ENCODE results near the gene COL6A6. TPM values are rescaled to one million over a fixed set of nuclear protein-coding genes. Genes with fewer than 3 reads are reported as not detected.

COL6A6 gene, protein sequence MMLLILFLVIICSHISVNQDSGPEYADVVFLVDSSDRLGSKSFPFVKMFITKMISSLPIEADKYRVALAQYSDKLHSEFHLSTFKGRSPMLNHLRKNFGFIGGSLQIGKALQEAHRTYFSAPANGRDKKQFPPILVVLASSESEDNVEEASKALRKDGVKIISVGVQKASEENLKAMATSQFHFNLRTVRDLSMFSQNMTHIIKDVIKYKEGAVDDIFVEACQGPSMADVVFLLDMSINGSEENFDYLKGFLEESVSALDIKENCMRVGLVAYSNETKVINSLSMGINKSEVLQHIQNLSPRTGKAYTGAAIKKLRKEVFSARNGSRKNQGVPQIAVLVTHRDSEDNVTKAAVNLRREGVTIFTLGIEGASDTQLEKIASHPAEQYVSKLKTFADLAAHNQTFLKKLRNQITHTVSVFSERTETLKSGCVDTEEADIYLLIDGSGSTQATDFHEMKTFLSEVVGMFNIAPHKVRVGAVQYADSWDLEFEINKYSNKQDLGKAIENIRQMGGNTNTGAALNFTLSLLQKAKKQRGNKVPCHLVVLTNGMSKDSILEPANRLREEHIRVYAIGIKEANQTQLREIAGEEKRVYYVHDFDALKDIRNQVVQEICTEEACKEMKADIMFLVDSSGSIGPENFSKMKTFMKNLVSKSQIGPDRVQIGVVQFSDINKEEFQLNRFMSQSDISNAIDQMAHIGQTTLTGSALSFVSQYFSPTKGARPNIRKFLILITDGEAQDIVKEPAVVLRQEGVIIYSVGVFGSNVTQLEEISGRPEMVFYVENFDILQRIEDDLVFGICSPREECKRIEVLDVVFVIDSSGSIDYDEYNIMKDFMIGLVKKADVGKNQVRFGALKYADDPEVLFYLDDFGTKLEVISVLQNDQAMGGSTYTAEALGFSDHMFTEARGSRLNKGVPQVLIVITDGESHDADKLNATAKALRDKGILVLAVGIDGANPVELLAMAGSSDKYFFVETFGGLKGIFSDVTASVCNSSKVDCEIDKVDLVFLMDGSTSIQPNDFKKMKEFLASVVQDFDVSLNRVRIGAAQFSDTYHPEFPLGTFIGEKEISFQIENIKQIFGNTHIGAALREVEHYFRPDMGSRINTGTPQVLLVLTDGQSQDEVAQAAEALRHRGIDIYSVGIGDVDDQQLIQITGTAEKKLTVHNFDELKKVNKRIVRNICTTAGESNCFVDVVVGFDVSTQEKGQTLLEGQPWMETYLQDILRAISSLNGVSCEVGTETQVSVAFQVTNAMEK (N-terminal part only)
- not detected in 2 replicates for total RNA-seq (2014; rRNA removed; shearing (Covaris generic))

DNA sequence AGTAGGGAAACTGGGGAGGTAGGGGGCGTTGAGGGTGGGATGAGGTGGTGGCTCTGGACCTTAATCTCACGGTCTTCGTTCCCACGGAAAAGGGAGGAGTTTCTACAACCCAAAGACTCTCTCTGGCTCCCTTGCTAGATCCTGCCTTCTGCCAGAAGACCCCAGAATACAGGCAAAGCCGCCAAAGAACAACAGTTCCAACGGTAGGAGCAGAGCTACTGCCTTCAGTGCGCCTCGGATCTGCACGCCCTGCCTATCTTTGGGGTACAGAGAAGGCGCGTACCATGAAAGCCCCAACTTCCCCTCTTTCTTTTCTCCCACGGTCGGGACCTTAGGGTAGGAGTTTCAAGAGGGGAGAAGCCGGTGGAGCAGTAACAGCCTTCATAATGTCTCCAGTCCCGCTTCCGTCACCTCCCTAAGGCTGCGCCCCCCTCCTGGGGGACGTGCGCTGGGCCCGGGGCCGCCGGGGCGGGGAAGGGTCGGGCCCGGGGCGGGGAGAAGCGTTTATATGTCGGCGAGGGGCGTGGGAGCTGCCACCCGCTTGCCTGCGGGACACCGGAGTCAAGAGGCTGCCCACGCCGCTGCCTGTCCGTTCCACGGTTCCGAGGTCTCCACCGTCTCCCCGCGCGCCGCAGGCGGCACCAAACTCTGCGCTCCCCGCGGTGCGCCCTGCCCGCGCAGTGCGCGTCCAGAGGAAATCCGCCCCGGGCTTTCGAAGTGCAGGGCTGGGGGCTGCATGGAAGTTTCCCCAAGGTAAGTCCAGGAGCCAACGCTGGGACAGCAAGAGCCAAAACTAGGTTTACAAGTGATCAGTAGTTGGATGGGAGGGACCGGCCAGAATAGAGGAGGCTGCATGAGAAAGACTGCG, at the start of gene COL6A6:
COL6A6 (plus strand) TSS at position 533 of the 868 bp plus-strand sequence. CDS start 43,188 bp downstream, outside the sequence.
- DNase-seq (ENCODE audit: low spot score), result no peak

GRCh38 chr3:130468311-130468710, 48.7 kb upstream of the COL6A6 start:
- no peak for DNase-seq (ENCODE audit: low spot score)

GRCh38 chr3:130470126-130470525, 46.9 kb upstream of the COL6A6 start:
- no peak for DNase-seq (ENCODE audit: low spot score)

GRCh38 chr3:130473416-130473815, 43.6 kb upstream of the COL6A6 start:
- no peak for DNase-seq (ENCODE audit: low spot score)

DNA sequence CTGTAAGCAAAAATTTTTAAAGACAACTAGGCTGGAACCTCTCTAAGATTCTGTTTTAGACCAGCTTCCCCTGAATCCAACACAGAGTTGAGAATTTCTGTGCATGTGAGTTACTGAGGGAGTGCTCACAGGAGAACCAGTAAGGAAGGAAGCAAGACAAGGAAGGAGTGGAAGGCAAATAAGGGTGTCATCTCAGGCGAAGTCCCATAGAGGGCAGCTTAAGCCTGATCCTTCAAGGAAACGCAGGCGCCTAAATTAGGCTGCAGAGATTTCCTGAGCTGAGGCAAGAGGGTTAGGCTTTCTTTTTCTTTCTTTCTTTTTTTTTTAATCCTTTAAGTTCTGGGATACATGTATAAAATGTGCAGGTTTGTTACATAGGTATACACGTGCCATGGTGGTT, 36.2 kb upstream of the COL6A6 start:
- DNase-seq (ENCODE audit: low spot score), result peak; percentile 53

DNA sequence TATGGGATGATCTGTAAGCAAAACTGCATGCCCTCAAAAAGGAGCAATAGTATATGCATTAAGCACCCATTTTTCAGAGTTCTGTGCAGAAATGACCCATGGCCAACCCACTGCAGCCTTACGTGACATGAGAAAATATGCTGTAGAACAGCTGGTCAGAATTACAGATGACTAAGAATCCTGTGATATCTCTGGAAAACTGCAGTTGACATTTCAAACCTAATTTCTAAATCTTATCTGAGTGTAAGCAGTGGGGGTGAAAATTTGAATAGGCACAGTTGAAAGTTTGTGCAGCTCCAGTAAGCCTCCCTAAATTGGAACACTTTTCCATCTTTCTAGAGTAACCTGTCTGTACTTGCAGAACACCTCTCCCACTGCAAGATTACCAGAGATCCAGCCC, 28.7 kb upstream of the COL6A6 start:
- DNase-seq (ENCODE audit: low spot score), result no peak

DNA sequence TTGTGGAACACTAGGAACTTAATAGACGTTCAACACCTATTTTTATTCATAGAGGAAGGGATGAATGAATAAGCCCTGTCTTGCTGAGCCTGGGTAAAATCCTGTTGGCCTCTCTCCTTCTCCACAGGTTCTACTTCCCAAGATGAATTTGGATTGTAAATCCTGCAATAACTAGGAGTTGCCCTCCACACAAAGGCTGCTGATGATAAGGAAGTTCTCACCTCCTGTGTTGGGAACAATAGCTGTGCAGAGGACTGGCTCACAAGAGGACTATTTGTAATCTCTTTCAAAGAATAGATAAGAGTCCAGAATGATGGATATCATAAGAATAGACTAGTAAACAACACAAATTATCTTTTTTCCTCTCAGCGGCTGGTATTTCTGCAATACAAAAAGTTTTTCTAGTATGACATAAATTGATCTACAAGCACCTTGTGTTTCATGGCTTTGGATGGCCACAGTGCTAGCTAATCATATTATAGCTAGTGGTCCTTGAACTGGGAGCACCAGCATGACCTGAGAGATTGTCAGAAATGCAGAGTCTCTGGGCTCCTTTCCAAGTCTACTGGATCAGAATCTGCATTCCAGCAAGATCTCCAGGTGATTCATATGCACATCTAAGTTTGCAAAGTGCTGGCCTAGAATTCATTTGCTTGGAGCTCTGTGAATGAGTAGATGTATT, 28.1 kb upstream of the COL6A6 start:
- no peak for DNase-seq (ENCODE audit: low spot score)

DNA sequence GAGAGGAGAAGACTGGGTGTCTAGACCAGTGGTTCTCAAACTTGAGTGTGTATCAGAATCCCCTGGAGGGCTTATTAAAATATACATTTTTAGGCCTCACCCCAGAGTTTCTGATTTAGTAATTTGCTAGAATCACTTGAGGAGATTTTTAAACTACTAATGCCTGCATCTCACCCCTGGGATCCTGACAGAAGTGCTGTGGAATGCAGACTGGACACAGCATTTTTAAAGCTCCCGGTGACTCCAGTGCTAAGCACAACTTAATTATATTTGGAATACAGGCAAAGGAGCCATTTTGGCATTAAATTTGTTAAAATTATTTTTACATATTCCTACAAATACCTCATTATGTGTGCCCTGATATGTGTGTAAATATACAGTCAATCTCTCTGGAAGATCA, 26.7 kb upstream of the COL6A6 start:
- DNase-seq (ENCODE audit: low spot score), result no peak

DNA sequence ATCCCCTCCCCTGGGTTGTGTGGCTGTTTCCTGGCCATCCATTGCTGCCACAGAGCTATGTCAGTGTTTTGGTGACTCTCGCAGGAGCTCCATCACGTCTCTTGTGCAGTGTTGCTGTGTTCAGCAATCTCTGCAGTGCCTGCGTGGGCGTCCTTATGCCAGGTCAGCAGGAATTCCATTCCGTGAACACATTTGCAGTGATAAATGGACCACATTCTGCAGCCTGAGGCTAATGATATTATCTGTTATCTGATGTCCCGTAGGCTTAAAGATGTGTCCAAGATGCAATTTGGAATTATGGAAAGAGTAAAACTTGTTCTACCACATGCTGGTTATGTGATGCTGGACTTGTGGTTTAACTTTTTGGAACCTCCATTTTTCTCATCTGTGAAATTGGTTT, 25.5 kb upstream of the COL6A6 start:
- DNase-seq (ENCODE audit: low spot score), result no peak

DNA sequence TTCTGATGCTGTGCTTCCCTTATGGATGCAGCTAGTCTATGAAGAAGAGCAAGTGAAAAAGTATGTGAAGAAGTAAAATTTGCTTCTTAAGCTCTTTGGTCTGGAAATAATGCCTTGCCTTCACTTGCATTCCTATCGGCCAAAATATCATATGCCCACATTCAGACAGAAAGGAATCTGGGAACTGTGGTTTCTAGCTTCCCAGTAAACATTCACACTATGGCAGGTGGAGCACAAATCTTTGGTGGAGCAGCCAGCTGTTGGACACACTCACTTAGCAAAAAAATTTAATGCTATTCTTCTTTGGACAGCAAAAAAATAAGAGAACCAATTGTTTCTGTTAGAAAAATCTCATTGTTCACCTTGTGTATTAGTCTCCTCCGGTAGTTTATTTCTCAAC, 12.3 kb upstream of the COL6A6 start:
- no peak for DNase-seq (ENCODE audit: low spot score)

GRCh38 chr3:130506031-130506430, 10.9 kb upstream of the COL6A6 start:
- DNase-seq (ENCODE audit: low spot score), result no peak

DNA sequence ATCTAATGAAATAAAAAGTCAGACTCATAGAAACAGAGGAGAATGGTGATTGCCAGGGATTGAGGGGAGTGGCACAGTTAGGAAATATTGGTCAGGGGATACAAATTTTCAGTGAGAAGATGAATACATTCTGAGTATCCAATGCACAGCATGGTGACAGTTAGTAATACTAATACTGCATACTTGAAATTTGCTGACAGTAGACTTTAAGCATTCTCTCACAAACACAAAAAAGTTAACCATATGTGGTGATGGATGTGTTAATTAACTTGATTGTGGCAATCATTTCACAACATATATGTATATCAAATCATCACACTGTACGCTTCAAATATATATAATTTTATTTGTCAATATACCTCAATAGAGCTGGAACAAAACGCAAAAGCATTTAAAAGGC, 9.2 kb upstream of the COL6A6 start:
- no peak for DNase-seq (ENCODE audit: low spot score)

- DNase-seq (ENCODE audit: low spot score), result no peak
Observed at GRCh38 chr3:130509008-130509407, 8.0 kb upstream of the COL6A6 start.

GRCh38 chr3:130514681-130515080, 2.3 kb upstream of the COL6A6 start:
- no peak for DNase-seq (ENCODE audit: low spot score)

- DNase-seq (ENCODE audit: low spot score), result no peak
Observed at GRCh38 chr3:130515755-130516154, 1.2 kb upstream of the COL6A6 start.

DNA sequence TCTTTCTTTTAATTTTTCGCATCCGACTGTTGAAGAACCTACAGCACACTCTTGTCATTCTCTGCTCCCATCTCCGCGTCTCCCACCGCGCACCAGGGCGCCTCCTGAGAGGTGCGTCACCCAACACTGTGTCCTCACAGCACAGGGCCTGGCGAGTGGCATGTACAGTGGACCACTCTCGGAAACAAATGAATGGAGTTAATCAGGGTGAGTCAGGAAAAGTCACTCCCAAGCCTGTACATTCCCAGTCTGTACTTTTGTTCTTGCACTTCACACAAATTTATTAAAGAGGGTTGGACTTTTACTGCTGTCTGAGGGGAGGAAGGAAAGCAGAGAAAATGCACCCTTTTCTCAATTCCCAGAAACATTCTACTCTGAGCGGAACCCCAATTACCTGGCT, 625 bp downstream of the COL6A6 start:
- DNase-seq (ENCODE audit: low spot score), result no peak

GRCh38 chr3:130519754-130520153, 2.8 kb downstream of the COL6A6 start:
- DNase-seq (ENCODE audit: low spot score), result no peak

GRCh38 chr3:130522399-130522798, 5.4 kb downstream of the COL6A6 start:
- no peak for DNase-seq (ENCODE audit: low spot score)

- DNase-seq (ENCODE audit: low spot score), result no peak
Observed at GRCh38 chr3:130527426-130527825, 10.4 kb downstream of the COL6A6 start.

DNA sequence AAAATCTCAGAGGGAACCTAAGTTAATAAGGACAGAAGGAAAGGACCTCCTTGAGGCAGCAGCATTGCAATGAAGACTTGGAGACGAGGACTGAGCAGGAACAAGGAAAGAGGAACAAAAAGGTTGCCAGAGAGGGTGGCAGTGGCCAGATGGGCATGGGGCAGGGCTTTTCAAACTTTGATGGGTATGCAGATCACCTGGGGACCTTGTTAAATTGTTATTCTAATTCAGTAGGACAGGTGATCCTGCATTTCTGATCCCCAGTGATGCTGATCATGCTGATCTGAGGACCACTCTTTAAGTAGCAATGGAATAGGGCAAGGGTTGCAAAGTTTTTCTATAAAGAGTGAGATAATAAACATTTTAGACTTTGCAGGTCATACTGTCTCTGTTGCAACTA, 11.1 kb downstream of the COL6A6 start:
- no peak for DNase-seq (ENCODE audit: low spot score)
